Naive B cell (primary cell): Measurements from ENCODE around the gene BBS12. TPM values are rescaled to one million over a fixed set of nuclear protein-coding genes. Genes with fewer than 3 reads are reported as not detected.

Experiments
- ATAC-seq, 2 donors: fragments of 150-1000 bp; cut with Tn5 transposase; 2 replicates each; pipeline ENCODE4 v1.10.0; 2021; ENCODE audit warnings: low read depth in 2 of 2, mild to moderate bottlenecking in 2 of 2, moderate library complexity in 2 of 2
- DNase-seq: peaks from one replicate; pipeline ENCODE4 v3.0.0; 2022
- H3K27ac Mint-ChIP-seq, 6 donors: one replicate each; pipeline ENCODE4 v1.8.0; 2020 to 2022; ENCODE audit warnings: mild to moderate bottlenecking in 6 of 6, mixed read lengths in 6 of 6, moderate library complexity in 5 of 6, inconsistent platforms in 2 of 6
- H3K27me3 Mint-ChIP-seq, 3 donors: one replicate each; pipeline ENCODE4 v1.8.0; 2021 to 2022; ENCODE audit warnings: mixed read lengths in 3 of 3, mild to moderate bottlenecking in 1 of 3
- H3K36me3 Mint-ChIP-seq, 2 donors: one replicate each; pipeline ENCODE4 v1.8.0; 2020 to 2022; ENCODE audit warnings: mixed read lengths in 2 of 2, inconsistent platforms in 1 of 2, mild to moderate bottlenecking in 1 of 2
- H3K4me1 Mint-ChIP-seq, 3 donors: one replicate each; pipeline ENCODE4 v1.8.0; 2020 to 2022; ENCODE audit warnings: mixed read lengths in 3 of 3, inconsistent platforms in 1 of 3, mild to moderate bottlenecking in 1 of 3, moderate library complexity in 1 of 3
- H3K4me3 Mint-ChIP-seq, 8 donors: one replicate each; pipeline ENCODE4 v1.8.0; 2020 to 2022; ENCODE audit warnings: mild to moderate bottlenecking in 8 of 8, mixed read lengths in 8 of 8, moderate library complexity in 8 of 8, inconsistent platforms in 2 of 8
- H3K9me3 Mint-ChIP-seq, 7 donors: one replicate each; pipeline ENCODE4 v1.8.0; 2020 to 2022; ENCODE audit warnings: mixed read lengths in 7 of 7, mild to moderate bottlenecking in 5 of 7, inconsistent platforms in 2 of 7, moderate library complexity in 1 of 7
- polyA plus RNA-seq, 6 donors: library from polyadenylated mRNA; unstranded; fragments of 300-500 nt; fragmentation: Illumina TruSeq; gene quantifications; one replicate each; pipeline ENCODE4 v1.2.3, GENCODE V29; 2021; ENCODE audit warnings: low read depth in 6 of 6

BBS12 gene
- polyA plus RNA-seq, 6 donors from 2014 or later: 0.92 to 2.1 (median 1.4) TPM

DNA sequence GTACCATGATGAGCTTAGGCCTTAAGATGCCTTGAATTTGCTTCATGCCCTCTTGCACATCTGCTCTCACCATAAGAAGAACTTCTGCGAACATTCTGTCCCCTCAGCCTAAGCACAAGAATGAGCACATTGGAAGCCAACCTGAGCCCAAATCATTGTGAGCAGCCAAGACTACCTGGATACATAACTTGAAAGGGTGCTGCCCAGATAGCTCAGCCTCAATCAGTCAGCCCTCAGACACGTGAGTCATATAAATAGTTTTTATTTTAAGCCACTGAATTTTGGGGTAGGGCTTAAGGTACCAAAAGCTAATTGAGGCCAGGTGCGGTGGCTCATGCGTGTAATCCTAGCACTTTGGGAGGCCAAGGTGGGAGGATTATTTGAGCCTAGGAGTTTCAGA lies 27.5 kb upstream of the BBS12 start:
- ATAC-seq (no peak), DNase-seq (no peak)
- H3K9me3 Mint-ChIP-seq: peaks cover 0 to 3% (median 0%) of the 10 kb centered on the region in 7 donors
- H3K36me3 Mint-ChIP-seq: no peaks in the 10 kb centered on the region
- H3K27me3 Mint-ChIP-seq: peaks cover 20 to 24% (median 22%) of the 10 kb centered on the region in 3 donors
- H3K4me1 Mint-ChIP-seq: no peaks in the 10 kb centered on the region
- H3K4me3 Mint-ChIP-seq: no peak overlapping the region
- no peak overlapping the region for H3K27ac Mint-ChIP-seq

DNA sequence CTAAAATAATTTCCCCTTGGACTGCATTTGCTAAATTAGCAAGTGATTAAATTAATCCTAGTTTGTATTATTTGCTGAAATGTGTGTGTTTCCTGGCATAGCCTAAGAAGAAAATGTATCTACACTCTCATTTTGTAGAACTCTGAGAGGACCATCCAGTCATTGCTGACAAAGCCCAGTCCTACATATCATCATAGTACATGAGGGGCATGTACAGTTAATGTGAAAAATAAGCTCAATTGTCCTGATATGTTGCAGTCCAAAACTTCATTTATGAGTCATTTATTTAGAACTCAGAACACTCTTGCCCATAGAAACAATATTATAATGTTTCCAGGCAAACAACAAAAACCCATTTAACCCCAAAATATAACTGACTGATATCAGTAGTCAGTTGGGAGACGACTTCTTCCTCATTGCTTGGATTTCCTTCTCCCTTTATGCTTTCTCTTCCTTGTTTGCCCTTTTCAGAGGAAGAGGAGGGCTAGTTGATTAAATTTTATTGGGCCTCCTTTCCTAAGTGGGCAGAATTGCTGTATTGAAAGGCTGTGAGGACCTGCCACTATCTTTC lies 26.9 kb upstream of the BBS12 start:
- Mint-ChIP-seq H3K9me3 (peaks cover 0 to 3% (median 0%) of the 10 kb centered on the region in 7 donors), H3K27me3 (peaks cover 20 to 28% (median 26%) of the 10 kb centered on the region in 3 donors), H3K4me1 (no peaks in the 10 kb centered on the region), H3K4me3 (no peak overlapping the region), H3K27ac (no peak overlapping the region), H3K36me3 (no peaks in the 10 kb centered on the region)
- ATAC-seq: no peak
- DNase-seq: no peak

- Mint-ChIP-seq H3K36me3 (no peaks in the 10 kb centered on the region), H3K9me3 (peaks cover 0 to 3% (median 0%) of the 10 kb centered on the region in 7 donors), H3K27me3 (peaks cover 19 to 29% (median 29%) of the 10 kb centered on the region in 3 donors), H3K27ac (no peak overlapping the region), H3K4me1 (no peaks in the 10 kb centered on the region), H3K4me3 (no peak overlapping the region)
- no peak for ATAC-seq
- DNase-seq: no peak
Observed at GRCh38 chr4:122706511-122706910, 26.0 kb upstream of the BBS12 start.

GRCh38 chr4:122707497-122707896 lies 25.0 kb upstream of the BBS12 start:
- Mint-ChIP-seq H3K27me3 (peaks cover 18 to 31% (median 28%) of the 10 kb centered on the region in 3 donors), H3K27ac (no peak overlapping the region), H3K9me3 (peaks cover 0 to 3% (median 0%) of the 10 kb centered on the region in 7 donors), H3K4me1 (no peaks in the 10 kb centered on the region), H3K36me3 (no peaks in the 10 kb centered on the region), H3K4me3 (no peak overlapping the region)
- ATAC-seq: no peak
- no peak for DNase-seq

- no peak for DNase-seq
- no peak overlapping the region for H3K27ac Mint-ChIP-seq
- no peak overlapping the region for H3K4me3 Mint-ChIP-seq
- peaks cover 0 to 3% (median 0%) of the 10 kb centered on the region in 7 donors for H3K9me3 Mint-ChIP-seq
- H3K27me3 Mint-ChIP-seq: peaks cover 17 to 39% (median 26%) of the 10 kb centered on the region in 3 donors
- ATAC-seq: no peak
- H3K4me1 Mint-ChIP-seq: no peaks in the 10 kb centered on the region
- no peaks in the 10 kb centered on the region for H3K36me3 Mint-ChIP-seq
Observed at GRCh38 chr4:122709236-122709635, 23.3 kb upstream of the BBS12 start.

DNA sequence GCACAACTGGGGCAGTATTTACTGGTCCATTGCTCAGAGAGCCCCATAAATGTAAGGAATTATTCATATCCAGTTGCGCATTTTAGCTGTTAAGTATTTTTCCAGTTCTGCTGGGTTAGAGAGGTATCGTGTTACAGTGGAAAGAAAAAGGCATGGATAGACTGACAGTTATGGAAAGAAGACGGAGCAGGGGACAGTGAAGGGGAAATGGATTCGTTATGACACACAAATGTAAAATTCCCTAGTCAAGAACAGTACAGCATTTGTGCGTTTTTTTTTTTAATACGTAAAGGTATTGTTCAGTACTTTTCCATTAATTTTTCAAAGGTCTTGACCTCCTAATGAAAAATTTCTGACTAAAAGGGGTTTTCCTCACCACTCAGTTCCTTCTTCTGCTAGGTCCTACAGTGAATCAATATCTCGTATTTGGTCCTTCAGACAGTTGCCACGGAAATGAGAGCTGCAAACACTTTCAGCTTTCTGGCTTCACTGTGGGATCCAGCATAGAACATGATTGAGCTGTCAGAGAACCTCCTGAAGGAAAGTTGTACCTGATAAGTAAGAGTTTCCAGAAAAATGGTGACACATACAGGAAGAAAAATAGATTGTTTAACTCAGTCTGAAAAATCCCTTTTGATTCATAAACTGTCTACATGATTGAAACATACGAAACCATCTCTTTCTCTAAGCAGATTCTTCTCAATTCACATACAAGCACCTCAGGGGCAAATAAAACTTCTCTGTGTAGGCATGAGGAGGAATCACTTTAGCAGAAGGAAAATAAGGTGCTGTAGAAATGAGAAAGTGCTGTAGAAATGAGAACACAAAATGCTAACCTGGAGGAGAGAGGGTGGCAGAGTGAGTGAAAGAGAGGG lies 21.8 kb upstream of the BBS12 start:
- no peaks in the 10 kb centered on the region for H3K9me3 Mint-ChIP-seq
- H3K4me3 Mint-ChIP-seq: no peak overlapping the region
- H3K27ac Mint-ChIP-seq: no peak overlapping the region
- peaks cover 9 to 30% (median 17%) of the 10 kb centered on the region in 3 donors for H3K27me3 Mint-ChIP-seq
- DNase-seq: no peak
- no peaks in the 10 kb centered on the region for H3K4me1 Mint-ChIP-seq
- H3K36me3 Mint-ChIP-seq: no peaks in the 10 kb centered on the region
- ATAC-seq: no peak

DNA sequence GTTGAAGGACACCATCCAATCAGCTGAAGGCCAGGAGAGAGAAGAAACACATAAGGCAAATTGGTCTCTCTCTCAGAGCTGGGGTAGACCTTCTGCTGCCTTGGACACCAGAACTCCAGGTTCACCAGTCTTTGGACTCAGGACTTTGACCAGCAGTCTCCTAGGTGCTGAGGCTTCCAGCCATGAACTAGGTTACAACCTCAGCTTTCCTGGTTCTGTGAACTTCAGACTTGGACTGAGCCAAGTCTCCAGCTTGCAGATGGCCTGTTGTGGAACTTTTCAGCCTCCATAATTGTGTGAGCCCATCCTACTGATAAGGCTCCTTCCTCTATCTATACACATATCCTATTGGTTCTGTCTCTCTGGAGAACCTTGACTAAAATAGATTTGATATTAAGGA lies 20.6 kb upstream of the BBS12 start:
- Mint-ChIP-seq H3K4me1 (peaks cover 0 to 4% (median 0%) of the 10 kb centered on the region in 3 donors), H3K36me3 (no peaks in the 10 kb centered on the region), H3K4me3 (no peak overlapping the region), H3K27me3 (peaks cover 13 to 23% (median 17%) of the 10 kb centered on the region in 3 donors), H3K27ac (no peak overlapping the region), H3K9me3 (no peaks in the 10 kb centered on the region)
- ATAC-seq (no peak), DNase-seq (no peak)

DNA sequence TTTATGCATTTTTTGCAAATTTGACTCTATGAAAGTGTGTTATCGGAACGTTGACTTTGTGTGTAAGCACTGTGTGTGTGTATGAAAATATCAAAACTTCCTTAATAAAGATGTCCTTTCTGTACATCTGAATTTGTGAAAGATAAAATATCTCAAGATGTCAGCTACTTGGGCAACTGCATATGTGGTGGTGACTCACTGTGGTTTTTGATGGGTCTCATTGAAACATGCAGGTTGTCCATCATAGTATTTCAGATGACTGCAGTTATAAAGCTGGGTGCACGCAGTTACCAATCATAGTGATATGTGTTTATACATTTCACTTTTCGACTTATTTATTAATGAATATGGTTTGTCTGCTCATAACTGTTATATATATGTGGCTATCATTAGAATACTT lies 19.7 kb upstream of the BBS12 start:
- no peaks in the 10 kb centered on the region for H3K36me3 Mint-ChIP-seq
- no peak overlapping the region for H3K4me3 Mint-ChIP-seq
- no peak overlapping the region for H3K27ac Mint-ChIP-seq
- DNase-seq (no peak), ATAC-seq (no peak)
- H3K9me3 Mint-ChIP-seq: no peaks in the 10 kb centered on the region
- peaks cover 15 to 23% (median 18%) of the 10 kb centered on the region in 3 donors for H3K27me3 Mint-ChIP-seq
- H3K4me1 Mint-ChIP-seq: peaks cover 0 to 5% (median 0%) of the 10 kb centered on the region in 3 donors

DNA sequence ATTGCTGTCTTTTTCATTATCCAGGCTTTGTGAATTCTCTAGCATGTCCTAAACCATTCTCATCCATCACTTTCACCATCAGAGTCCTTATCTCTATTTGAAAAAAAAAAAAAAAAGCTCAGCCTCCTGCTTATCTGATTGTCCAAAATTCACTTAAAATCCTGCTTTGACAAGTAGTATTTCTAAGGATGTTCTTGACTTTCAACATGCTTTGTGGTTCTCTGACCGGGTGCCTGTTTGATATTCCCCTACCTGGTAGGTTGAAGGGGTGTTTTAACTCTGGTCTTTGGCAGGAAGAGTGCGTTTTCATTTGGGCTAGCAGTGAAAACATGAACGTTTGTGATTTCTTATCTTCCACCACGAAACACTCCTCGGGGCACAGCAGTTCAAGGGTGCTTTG lies 17.3 kb upstream of the BBS12 start:
- ATAC-seq: no peak
- H3K4me3 Mint-ChIP-seq: no peak overlapping the region
- peaks cover 0 to 5% (median 0%) of the 10 kb centered on the region in 3 donors for H3K4me1 Mint-ChIP-seq
- H3K9me3 Mint-ChIP-seq: no peaks in the 10 kb centered on the region
- peaks cover 16 to 41% (median 37%) of the 10 kb centered on the region in 3 donors for H3K27me3 Mint-ChIP-seq
- DNase-seq: no peak
- no peaks in the 10 kb centered on the region for H3K36me3 Mint-ChIP-seq
- H3K27ac Mint-ChIP-seq: no peak overlapping the region

- Mint-ChIP-seq H3K36me3 (no peaks in the 10 kb centered on the region), H3K27me3 (peaks cover 15 to 43% (median 28%) of the 10 kb centered on the region in 3 donors), H3K4me1 (peaks cover 0 to 5% (median 0%) of the 10 kb centered on the region in 3 donors), H3K9me3 (no peaks in the 10 kb centered on the region), H3K27ac (no peak overlapping the region), H3K4me3 (no peak overlapping the region)
- DNase-seq (peak; percentile 25), ATAC-seq (peak; percentile 82 to 90)
Observed at GRCh38 chr4:122716825-122717448, 15.6 kb upstream of the BBS12 start.

- Mint-ChIP-seq H3K36me3 (no peaks in the 10 kb centered on the region), H3K27ac (no peak overlapping the region), H3K4me3 (no peak overlapping the region), H3K9me3 (no peaks in the 10 kb centered on the region), H3K4me1 (peaks cover 0 to 5% (median 0%) of the 10 kb centered on the region in 3 donors), H3K27me3 (peaks cover 18 to 41% (median 35%) of the 10 kb centered on the region in 3 donors)
- DNase-seq (no peak), ATAC-seq (no peak)
Observed at GRCh38 chr4:122718281-122718680, 14.2 kb upstream of the BBS12 start.

DNA sequence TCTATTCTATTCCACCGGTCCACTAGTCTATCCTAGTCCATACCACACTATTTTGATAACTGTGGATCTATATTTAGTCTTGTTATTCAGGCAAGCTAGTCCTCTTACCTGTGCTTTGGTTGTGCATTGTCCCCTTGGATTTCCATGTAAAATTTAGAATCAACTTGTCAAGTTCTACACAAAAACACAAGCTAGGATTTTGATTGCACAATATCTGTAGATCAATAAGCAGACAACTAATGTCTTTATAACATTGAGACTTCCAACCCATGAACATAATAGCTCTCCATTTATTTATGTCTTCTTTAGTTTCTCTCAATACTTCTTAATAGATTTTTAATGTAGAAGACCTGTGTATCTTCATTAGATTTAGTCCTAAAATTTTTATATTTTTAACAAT lies 10.2 kb upstream of the BBS12 start:
- H3K36me3 Mint-ChIP-seq: no peaks in the 10 kb centered on the region
- DNase-seq (no peak), ATAC-seq (no peak)
- H3K9me3 Mint-ChIP-seq: peaks cover 0 to 2% (median 0%) of the 10 kb centered on the region in 7 donors
- no peak overlapping the region for H3K27ac Mint-ChIP-seq
- H3K4me1 Mint-ChIP-seq: no peaks in the 10 kb centered on the region
- H3K27me3 Mint-ChIP-seq: peaks cover 40 to 67% (median 62%) of the 10 kb centered on the region in 3 donors
- H3K4me3 Mint-ChIP-seq: no peak overlapping the region

DNA sequence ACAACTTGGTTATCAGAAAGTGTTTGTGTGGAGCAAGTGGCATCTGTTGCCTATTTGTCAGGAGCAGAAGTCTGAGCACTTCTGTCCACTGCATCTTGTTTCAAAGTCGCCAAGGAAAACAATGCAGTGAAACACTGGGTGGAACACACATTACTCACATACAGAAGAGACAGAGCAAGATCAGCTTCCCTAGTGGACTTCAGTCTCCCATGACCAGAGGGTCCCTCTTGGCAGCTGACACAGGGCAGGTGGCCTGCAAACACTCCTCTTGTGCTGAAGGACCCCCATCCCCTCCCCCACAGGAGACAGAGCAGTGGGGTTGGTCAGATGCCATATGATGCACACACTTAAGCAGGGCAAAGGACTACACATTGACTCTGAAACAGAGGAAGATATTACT lies 3.6 kb upstream of the BBS12 start:
- ATAC-seq: no peak
- no peak for DNase-seq
- Mint-ChIP-seq H3K27ac (peak overlapping the region in 2 of 6 donors; percentile 54 to 60), H3K4me3 (no peak overlapping the region), H3K4me1 (peaks cover 6 to 18% (median 15%) of the 10 kb centered on the region in 3 donors), H3K36me3 (no peaks in the 10 kb centered on the region), H3K27me3 (peaks cover 21 to 24% (median 22%) of the 10 kb centered on the region in 3 donors), H3K9me3 (peaks cover 0 to 2% (median 0%) of the 10 kb centered on the region in 7 donors)
